Stimulated activated naive CD8-positive, alpha-beta T cell treated with anti-CD3 and anti-CD28 coated beads, Interleukin-15, Interleukin-2, amounts not matched to agents 100 U/mL and 50 U/mL, for 24 hours (primary cell): ENCODE data around the gene ADRA2C.

ENCODE experiments used
- ATAC-seq: fragments of 150-1000 bp; cut with Tn5 transposase; one replicate; pipeline ENCODE4 v1.10.0; 2021
- DNase-seq: peaks from one replicate; pipeline ENCODE4 v3.0.0; 2021

The ADRA2C gene

GRCh38 chr4:3797831-3798790 is 31.9 kb downstream of the ADRA2C start:
- no peak for DNase-seq
- no peak for ATAC-seq

GRCh38 chr4:3799496-3799895 is 33.3 kb downstream of the ADRA2C start:
- no peak for ATAC-seq
- no peak for DNase-seq

DNA sequence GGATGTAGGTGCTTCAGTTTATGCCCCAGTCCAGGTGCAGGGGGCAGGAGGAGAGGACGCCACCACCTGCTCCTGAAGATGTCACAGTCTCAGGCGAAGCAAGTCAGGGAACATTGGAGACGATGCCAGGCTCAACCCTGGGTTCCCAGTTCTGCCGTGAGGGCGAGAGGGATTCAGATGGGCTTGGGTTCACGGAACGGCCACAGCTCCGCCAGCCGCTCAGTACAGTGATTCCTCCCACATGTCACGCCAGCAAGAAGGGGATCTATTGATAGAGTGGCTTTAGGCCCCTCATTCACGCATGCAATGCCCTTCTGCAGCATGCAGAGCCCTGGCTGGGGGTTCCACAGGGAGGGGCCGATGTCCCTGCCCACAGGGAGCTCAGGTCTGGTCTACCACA is 34.2 kb downstream of the ADRA2C start:
- DNase-seq (no peak), ATAC-seq (no peak)

DNA sequence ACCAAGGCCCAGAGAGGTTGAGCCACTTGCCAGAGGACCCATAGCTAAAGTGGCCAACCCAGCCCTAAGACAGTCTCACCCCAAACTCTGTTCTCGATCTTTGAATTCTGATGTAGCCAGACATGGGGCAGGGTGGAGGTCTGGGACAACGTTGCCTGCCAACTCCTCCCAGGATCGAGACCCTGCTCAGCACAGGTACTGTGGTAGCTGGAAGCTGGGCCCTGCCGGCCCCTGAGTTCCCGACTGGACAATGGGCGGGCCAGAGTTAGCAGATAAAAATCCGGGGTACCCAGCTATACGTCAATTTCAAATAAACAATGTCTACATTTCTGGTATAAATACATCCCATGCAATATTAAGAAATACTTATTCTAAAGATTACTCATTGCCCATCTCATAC is 35.3 kb downstream of the ADRA2C start:
- DNase-seq (no peak), ATAC-seq (no peak)

GRCh38 chr4:3801931-3802550 is 35.9 kb downstream of the ADRA2C start:
- no peak for ATAC-seq
- DNase-seq = no peak

DNA sequence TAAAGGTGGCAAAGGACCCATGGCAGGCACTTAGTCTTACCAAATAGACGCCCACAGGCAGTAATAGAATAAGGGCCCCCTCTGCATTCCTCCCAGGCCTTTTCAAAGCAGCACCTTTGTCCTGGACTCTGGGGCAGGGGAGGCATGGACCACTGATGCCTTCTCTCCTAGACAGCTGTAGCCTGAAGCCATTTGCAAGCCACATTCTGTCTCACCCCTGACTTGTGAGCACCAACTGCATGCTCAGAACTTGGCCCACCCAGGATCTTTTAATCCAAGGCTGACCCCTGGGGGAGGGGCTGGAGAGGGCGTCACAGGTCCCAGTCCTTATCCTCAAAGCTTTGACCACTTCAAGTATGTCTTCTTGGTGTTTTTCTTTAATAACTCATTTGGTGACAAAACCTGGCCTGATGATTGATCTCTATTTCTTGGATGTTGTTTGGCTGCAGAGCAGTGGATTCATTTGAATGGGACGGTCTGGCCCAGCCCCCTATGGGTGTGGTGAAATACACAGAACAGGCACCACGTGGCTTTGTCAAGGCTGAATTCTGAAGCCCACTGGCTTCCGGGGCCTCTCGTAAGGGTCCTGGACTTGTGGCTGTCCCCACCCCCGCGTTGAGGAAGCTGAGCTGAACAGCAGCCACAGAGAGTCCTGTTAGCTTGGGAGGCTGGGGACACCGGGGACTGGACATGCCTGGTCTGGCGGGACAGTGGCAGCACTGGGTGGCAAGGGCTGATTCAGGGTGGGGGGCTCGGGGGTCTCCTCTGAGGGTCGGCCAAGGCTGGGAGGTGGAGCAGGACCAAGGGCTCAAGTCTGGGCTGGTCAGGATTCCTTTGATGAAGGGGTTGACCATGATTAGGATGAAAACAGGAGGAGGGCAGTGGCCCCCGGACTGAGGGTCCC is 36.6 kb downstream of the ADRA2C start:
- ATAC-seq (no peak), DNase-seq (no peak)

DNA sequence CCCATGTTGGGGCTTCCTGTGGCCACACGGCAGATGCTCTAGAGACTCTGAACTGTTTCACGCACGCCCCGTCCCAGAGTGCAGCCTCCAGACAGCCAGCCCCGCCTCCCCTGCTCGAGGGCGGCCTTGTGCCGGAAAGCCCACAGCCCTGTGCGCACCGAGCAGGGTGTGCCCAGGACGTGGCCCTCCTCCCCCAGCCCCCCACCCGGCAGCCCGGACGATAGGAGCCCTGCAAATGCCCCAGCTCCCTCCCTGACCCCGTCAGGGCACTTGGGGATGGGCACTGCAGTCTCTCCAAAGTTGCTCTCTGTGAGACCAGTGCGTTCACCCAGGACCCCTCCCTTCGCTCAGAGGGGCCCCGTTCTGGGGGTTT is 37.3 kb downstream of the ADRA2C start:
- no peak for ATAC-seq
- no peak for DNase-seq

GRCh38 chr4:3803946-3804345 is 37.8 kb downstream of the ADRA2C start:
- ATAC-seq (no peak), DNase-seq (no peak)

DNA sequence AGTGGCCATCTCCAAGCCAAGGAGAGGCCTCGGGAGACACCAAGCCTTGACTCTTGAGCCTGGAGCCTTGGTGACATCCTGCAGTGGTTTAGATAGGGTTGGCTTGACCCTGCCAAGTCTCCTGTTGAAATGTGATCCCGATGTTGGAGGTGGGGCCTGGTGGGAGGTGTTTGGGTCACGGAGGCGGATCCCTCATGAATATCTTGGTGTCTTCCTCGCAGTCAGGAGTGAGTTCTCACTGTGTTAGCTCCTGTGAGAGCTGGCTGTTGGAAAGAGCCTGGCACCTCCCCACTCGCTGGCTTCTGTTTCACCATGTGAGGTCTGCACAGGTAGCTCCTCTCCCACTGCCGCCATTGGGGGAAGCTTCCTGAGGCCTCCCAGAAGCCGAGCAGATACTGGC is 38.8 kb downstream of the ADRA2C start:
- ATAC-seq = no peak
- DNase-seq = no peak

- DNase-seq (no peak), ATAC-seq (no peak)
Measured at GRCh38 chr4:3805731-3806130, 39.5 kb downstream of the ADRA2C start.

DNA sequence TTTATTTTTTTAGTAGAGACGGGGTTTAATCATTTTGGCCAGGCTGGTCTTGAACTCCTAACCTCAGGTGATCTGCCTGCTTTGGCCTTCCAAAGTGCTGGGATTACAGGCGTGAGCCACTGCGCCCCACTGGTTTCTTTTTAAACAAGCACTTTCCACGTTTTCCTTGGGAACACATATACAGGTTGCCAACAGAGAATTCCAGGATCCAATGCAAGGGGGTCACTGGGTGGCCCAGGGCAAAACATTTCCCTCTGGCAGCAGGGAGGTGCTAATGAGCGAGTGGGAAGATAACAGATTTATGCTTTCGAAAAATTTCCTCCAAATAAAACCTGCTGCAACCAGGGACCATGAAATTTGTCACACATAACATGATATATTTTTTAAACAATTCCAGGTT is 41.1 kb downstream of the ADRA2C start:
- ATAC-seq = no peak
- no peak for DNase-seq

DNA sequence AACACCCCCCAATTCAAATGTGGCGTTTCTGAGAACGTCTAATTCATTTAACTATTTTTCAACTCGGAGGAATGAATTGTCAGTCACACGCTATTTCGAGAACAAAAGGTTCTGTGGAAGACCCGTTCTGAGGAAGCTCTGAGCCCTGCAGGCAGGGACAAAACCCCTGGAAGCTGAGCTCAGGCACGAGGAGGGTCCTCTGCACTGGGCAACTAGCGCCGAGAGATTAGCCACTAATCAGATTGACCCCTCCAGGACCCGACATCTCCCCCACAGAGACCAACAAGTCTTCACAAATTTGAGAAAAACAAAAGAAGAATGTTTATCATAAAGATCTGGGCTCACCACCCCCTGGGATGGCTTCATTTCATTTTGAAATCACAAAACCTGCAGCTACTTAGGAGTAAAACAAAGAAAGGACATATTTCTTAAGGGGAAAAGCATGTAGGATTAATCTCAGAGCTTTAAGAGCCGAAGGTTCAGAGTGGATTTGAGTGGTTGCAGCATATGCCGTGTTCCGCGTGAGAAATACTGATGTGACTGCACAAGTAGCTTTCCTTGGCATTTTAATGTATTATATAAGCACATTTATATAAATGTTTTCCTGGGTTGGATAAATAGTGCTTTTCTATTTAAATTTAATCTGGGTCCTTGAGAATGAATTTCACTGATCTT is 41.8 kb downstream of the ADRA2C start:
- no peak for ATAC-seq
- no peak for DNase-seq

DNA sequence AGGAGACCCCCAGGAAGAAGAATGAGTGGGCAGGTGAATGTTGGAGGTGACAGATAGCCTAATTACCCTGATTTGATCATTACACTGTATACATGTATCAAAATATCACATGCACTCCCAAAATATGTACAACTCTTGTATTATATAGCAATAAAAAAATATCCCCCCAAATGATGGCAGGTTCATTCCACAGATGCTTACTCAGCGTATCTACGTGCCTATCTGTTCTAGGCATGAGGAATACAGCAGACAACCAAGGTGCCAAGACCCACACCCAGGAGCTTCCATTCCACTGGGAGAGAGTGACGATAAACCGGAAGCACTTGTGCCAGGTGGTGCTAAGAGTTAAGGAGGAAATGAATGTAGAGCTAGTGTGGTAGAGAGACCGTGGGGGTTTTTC is 42.4 kb downstream of the ADRA2C start:
- DNase-seq (no peak), ATAC-seq (no peak)

- ATAC-seq (no peak), DNase-seq (no peak)
Measured at GRCh38 chr4:3809028-3809427, 42.8 kb downstream of the ADRA2C start.

- no peak for DNase-seq
- no peak for ATAC-seq
Measured at GRCh38 chr4:3809451-3810110, 43.4 kb downstream of the ADRA2C start.

- ATAC-seq = no peak
- no peak for DNase-seq
Measured at GRCh38 chr4:3810111-3810680, 44.0 kb downstream of the ADRA2C start.

DNA sequence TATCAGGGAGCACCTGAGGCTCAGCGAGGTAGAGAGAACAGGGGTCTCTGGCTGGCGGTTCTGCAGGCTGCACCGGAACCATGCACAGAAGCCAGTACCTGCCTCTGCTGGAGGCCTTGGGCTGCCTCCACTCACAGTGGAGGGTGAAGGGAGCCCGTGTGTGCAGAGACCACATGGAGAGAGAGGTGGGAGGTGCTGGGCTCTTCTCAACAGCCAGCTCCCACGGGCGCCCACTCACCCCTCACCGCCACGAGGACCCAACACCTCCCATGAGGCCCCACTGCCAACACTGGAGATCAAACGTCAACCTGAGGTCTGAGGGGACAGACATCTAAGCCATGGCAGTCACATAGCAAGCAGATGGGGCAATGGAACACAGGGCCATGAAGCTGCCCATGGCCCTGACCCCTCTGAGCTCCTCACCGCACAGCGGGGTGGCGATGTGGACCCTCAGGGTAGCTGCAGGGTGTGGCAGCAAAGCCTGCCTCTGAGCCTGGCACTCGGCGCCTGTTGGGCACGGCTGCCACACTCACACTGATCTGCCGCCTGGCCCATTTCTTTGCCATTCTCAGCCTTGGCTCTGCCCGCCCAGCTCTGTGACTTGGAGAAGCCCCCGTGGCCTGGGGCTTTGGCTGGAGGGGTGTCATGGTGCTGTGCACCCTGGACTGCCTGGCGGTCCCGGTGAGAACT is 44.8 kb downstream of the ADRA2C start:
- ATAC-seq (no peak), DNase-seq (no peak)

GRCh38 chr4:3811621-3812020 is 45.4 kb downstream of the ADRA2C start:
- DNase-seq (no peak), ATAC-seq (no peak)

DNA sequence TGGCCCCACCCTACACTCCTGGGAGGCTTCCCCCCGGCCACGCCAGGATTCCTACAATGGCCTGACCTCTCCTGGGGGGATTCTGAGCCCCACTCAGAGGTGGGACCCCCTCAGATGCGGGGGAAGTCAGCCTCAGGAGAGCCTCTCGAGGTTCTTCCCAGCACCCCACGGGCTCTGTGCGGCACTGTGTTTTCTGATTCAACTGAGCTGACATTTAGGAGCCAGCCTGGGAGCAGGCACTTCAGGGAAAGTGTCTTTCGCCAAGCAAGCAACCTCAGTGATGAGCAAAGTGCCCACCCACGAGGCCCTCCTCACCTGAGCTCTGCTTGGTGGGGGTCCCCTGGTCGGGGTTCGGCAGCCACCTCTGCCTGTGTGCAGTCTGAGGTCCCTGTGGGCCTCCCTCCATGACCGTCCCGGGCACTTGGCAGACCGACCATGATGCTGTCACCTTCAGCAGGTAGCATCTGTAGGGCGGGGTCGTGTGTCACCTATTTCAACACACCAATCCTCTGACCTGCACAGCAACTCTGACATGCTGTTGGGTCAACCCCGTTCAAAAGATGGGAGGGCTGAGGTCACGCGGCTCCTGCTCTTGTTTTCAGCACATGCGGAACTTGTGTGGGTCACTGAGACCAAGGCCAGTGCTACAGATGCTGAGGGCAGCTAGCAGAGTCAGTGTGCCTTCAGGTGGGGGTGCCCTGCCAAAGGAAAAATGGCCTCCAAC is 46.2 kb downstream of the ADRA2C start:
- DNase-seq (no peak), ATAC-seq (no peak)
